ENCODE results near the gene THPO. TPM values are rescaled to one million over a fixed set of nuclear protein-coding genes. Genes with fewer than 3 reads are reported as not detected.

The THPO gene
- total and polyA plus RNA-seq, 2 experiments from 2014 or later: 0.14 to 1.9 TPM

DNA sequence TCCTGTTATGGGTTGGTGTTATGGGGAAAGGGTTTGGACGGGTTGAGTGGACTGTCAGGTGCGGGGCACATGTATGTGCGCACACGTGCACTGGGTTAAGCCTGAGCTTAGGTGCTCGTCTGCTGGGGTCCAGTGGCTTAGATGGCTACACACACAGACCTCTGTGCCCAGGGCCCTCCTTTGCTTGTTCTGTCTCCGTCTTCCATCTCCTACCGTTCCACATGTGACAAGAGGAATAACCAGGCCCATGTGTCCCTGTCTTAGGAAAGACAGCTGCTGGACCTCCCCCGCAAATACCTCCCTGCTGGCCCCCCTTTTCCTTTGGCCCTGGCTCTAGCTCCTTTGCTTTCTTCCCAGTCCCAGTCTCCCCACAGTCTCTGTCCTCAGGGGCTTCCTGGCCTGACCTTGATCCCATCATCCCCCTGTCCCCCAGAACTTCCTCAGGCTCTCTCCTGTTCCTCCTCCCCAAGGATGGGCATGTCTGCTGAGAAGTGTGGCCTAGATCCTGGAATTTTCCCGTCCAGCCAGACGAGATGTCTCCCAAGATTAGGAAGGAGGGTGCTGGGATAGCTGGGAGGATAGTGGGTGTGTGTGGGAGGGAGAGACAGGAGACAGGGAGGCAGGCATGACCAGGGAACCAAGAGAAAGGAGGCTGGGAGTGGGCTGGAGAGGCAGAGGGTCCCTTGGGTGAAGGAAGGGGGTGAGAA, 797 bp upstream of the THPO start:
- H3K27me3 ChIP-seq (ENCODE audit: insufficient read depth): peaks cover 56% of the 10 kb centered on the region
- peak overlapping the region; percentile 54 for H3K4me3 ChIP-seq
- Mint-ChIP-seq H3K4me1 (peaks cover 42% of the 10 kb centered on the region), H3K27ac (no peak overlapping the region), H3K27me3 (ENCODE audit: insufficient read depth, low read depth, poor library complexity) (peaks cover 61% of the 10 kb centered on the region), H3K4me3 (peak overlapping the region; percentile 75), H3K9me3 (no peaks in the 10 kb centered on the region), H3K36me3 (ENCODE audit: low read depth) (no peaks in the 10 kb centered on the region)
- no peaks in the 10 kb centered on the region for H3K36me3 ChIP-seq (ENCODE audit: insufficient read depth)
- H3F3A ChIP-seq (replicated peaks; ENCODE audit: low read depth): 0 out of 2 replicates have a peak, but pooled peaks cover 4% of the 10 kb centered on the region
- ATAC-seq: no peak
- H3K4me1 ChIP-seq (ENCODE audit: insufficient read depth): peaks cover 39% of the 10 kb centered on the region
- H4K20me1 ChIP-seq (replicated peaks; ENCODE audit: insufficient read depth): no peaks in the 10 kb centered on the region
- no peak for DNase-seq (ENCODE audit: low spot score)
- TF ChIP-seq EZH2 (IDR thresholded peaks at IDR 0.05; ENCODE audit: low read depth, unreplicated experiment): peak; percentile 34
- TF ChIP-seq ZNF331 (CRISPR knock-in tag; IDR thresholded peaks at IDR 0.05; ENCODE audit: low read depth): no peak
- no peak overlapping the region for H3K27ac ChIP-seq (ENCODE audit: low read depth)
- H3K9me2 ChIP-seq (ENCODE audit: insufficient read depth): no peaks in the 10 kb centered on the region
- H3K79me2 ChIP-seq (replicated peaks; ENCODE audit: insufficient read depth): no peaks in the 10 kb centered on the region
- peak overlapping the region; percentile 85 for H3K4me2 ChIP-seq
- H2AFZ ChIP-seq: peak overlapping the region; percentile 78; the same call in 1 of the 2 replicates

DNA sequence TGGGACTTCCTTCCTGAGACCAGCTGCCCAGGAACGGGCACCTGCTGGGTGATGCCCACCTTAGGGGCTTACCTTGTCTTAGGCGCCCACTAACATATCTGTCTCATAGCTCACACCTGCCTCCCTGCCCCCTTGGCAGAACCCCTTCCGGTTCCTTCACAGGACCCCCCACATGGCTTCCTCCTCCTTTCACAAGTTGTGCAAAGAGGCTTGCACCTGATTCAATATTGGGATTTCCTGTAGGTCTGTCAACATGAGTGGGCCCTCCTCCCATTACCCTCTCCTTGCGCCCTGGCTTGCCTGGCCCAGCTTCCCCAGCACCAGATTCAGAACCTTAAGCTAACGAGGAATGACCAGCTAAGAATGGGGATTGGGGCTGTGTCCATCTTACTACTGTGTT, 633 bp downstream of the THPO start:
- Mint-ChIP-seq H3K4me3 (peak overlapping the region; percentile 52; the same call in 2 of the 3 replicates), H3K27me3 (ENCODE audit: insufficient read depth, low read depth, poor library complexity) (peaks cover 50% of the 10 kb centered on the region), H3K27ac (no peak overlapping the region), H3K9me3 (no peaks in the 10 kb centered on the region), H3K36me3 (ENCODE audit: low read depth) (no peaks in the 10 kb centered on the region), H3K4me1 (peaks cover 44% of the 10 kb centered on the region)
- Histone ChIP-seq H3F3A (replicated peaks; ENCODE audit: low read depth) (0 out of 2 replicates have a peak, but pooled peaks cover 4% of the 10 kb centered on the region), H4K20me1 (replicated peaks; ENCODE audit: insufficient read depth) (no peaks in the 10 kb centered on the region), H3K4me1 (ENCODE audit: insufficient read depth) (peaks cover 39% of the 10 kb centered on the region), H3K79me2 (replicated peaks; ENCODE audit: insufficient read depth) (no peaks in the 10 kb centered on the region), H3K4me3 (no peak overlapping the region), H3K9me2 (ENCODE audit: insufficient read depth) (no peaks in the 10 kb centered on the region), H3K27ac (ENCODE audit: low read depth) (no peak overlapping the region), H2AFZ (peak overlapping the region; percentile 63; the same call in 1 of the 2 replicates), H3K36me3 (ENCODE audit: insufficient read depth) (no peaks in the 10 kb centered on the region), H3K4me2 (peak overlapping the region; percentile 85; the same call in 1 of the 2 replicates), H3K27me3 (ENCODE audit: insufficient read depth) (peaks cover 44% of the 10 kb centered on the region)
- TF ChIP-seq, protein P1, sequence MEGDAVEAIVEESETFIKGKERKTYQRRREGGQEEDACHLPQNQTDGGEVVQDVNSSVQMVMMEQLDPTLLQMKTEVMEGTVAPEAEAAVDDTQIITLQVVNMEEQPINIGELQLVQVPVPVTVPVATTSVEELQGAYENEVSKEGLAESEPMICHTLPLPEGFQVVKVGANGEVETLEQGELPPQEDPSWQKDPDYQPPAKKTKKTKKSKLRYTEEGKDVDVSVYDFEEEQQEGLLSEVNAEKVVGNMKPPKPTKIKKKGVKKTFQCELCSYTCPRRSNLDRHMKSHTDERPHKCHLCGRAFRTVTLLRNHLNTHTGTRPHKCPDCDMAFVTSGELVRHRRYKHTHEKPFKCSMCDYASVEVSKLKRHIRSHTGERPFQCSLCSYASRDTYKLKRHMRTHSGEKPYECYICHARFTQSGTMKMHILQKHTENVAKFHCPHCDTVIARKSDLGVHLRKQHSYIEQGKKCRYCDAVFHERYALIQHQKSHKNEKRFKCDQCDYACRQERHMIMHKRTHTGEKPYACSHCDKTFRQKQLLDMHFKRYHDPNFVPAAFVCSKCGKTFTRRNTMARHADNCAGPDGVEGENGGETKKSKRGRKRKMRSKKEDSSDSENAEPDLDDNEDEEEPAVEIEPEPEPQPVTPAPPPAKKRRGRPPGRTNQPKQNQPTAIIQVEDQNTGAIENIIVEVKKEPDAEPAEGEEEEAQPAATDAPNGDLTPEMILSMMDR (conservative IDR thresholded peaks at IDR 0.05; ENCODE audit: low read depth in 2 of 2): no peak
- TF ChIP-seq, protein P2, sequence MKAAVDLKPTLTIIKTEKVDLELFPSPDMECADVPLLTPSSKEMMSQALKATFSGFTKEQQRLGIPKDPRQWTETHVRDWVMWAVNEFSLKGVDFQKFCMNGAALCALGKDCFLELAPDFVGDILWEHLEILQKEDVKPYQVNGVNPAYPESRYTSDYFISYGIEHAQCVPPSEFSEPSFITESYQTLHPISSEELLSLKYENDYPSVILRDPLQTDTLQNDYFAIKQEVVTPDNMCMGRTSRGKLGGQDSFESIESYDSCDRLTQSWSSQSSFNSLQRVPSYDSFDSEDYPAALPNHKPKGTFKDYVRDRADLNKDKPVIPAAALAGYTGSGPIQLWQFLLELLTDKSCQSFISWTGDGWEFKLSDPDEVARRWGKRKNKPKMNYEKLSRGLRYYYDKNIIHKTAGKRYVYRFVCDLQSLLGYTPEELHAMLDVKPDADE (IDR thresholded peaks at IDR 0.05): no peak
- no peak for TF ChIP-seq STAT1 (IDR thresholded peaks at IDR 0.05; ENCODE audit: unreplicated experiment)
- TF ChIP-seq ZNF114 (CRISPR knock-in tag; IDR thresholded peaks at IDR 0.05): no peak
- TF ChIP-seq ZNF331 (CRISPR knock-in tag; IDR thresholded peaks at IDR 0.05; ENCODE audit: low read depth): no peak
- TF ChIP-seq EZH2phosphoT487 (IDR thresholded peaks at IDR 0.05; ENCODE audit: unreplicated experiment): no peak
- DNase-seq (ENCODE audit: low spot score) (no peak), ATAC-seq (no peak)
